Adrenal gland (tissue), 12 donors: ENCODE data around the gene KRTAP5-6. TPM values are rescaled to one million over a fixed set of nuclear protein-coding genes. Genes with fewer than 3 reads are reported as not detected.
A peak's percentile ranks its signal among the peaks of the same experiment; 100 is the strongest.

ENCODE experiments used
- DNase-seq, 7 donors: peaks; one replicate each; pipeline ENCODE4 v3.0.0-alpha.2; 2019 to 2020
- H3K27ac ChIP-seq, 5 donors: fragments of 200-600 bp; sonication (generic) in 4 of 5; 1 replicate in 3 of 5; 2 replicates in 2 of 5; pipeline versions ENCODE4 v1.5.1 to v1.8.0; 2016 to 2020; ENCODE audit warnings: mild to moderate bottlenecking in 1 of 5
- H3K27me3 ChIP-seq: fragments of 200-600 bp; 2 replicates; pipeline ENCODE4 v1.8.0; 2021
- H3K36me3 ChIP-seq, 2 donors: fragments of 200-600 bp; replicated peaks in 1 of 2; 1 replicate in 1 of 2; 2 replicates in 1 of 2; pipeline versions ENCODE4 v1.5.1 to v1.8.0; 2018 to 2022
- H3K4me1 ChIP-seq, 2 donors: fragments of 200-600 bp; replicated peaks in 1 of 2; 1 replicate in 1 of 2; 2 replicates in 1 of 2; pipeline versions ENCODE4 v1.5.1 to v1.8.0; 2018 to 2021
- H3K4me3 ChIP-seq, 4 donors: fragments of 200-600 bp; sonication (generic) in 3 of 4; one replicate each; pipeline ENCODE4 v1.5.1; 2016 to 2018
- H3K9me3 ChIP-seq, 3 donors: fragments of 200-600 bp; sonication (generic) in 1 of 3; replicated peaks in 1 of 3; 1 replicate in 2 of 3; 2 replicates in 1 of 3; pipeline versions ENCODE4 v1.5.1 to v1.8.0; 2016 to 2021
- POLR2A ChIP-seq, 2 donors: fragments of 450-650 bp; IDR thresholded peaks; one replicate each; pipeline ENCODE4 v1.6.1; 2017; ENCODE audit warnings: antibody characterized with exemption in 2 of 2, mild to moderate bottlenecking in 2 of 2, moderate library complexity in 1 of 2
- WGBS, 4 donors: extraction: QIAGEN DNeasy Blood & Tissue Kit in 2 of 4; methylation state at CpG; one replicate each; pipeline versions ENCODE4 v1.1.5 to v1.1.7; 2013 to 2017; 5-methylcytosine and 5-hydroxymethylcytosine counted together
- intact Hi-C, 2 donors: fragments of 100-400 bp; cut with DNase I; formaldehyde crosslinking; loops; one replicate each; pipeline versions ENCODE4 v1.14.1 to v1.15.0; 2022 to 2023
- polyA plus RNA-seq, 3 donors: library from polyadenylated mRNA; stranded (reverse); fragments of 200-250 nt in 2 of 3; fragments of 350-450 nt in 1 of 3; fragmentation: Illumina TruSeq in 1 of 3; extraction: RNeasy Lipid Tissue Mini Kit (QIAGEN cat#74804) in 1 of 3; gene quantifications; one replicate each; pipeline ENCODE4 v1.2.3, GENCODE V29; 2013 to 2014
- total RNA-seq, 9 donors: library from RNA; depleted of rRNA in 4 of 9; stranded (reverse); fragments of >200 nt in 4 of 9; fragments of 120-200 nt in 1 of 9; fragmentation: NEBNext Ultra II Directional in 1 of 9; extraction: Animal tissue kit (Norgen Biotek cat#: 25700) in 1 of 9; gene quantifications; one replicate each; pipeline versions ENCODE4 v1.1.0 to v1.2.4, GENCODE V29; 2013 to 2023
- TF ChIP-seq, protein P1 (sequence below), 6 experiments: fragments of 450-650 bp in 4 of 6; fragments of 200-600 bp in 2 of 6; sonication (generic) in 1 of 6; IDR thresholded peaks; 1 replicate in 5 of 6; 2 replicates in 1 of 6; pipeline versions ENCODE4 v1.5.1 to v1.8.0; 2016 to 2021; ENCODE audit warnings: antibody characterized with exemption in 6 of 6, mild to moderate bottlenecking in 2 of 6, moderate library complexity in 1 of 6
- donor health status: healthy with polysubstance abuse.
- donor health status: Bipolar disorder and iron deficiency.
- donor health status: DM: yes; HTN: yes; CAD: no.
- donor health status: DM: no; HTN: no; CAD: no.
- donor health status: DM: no; HTN: no; CAD: no.
- donor health status: DM: yes; HTN: yes; CAD: no.

Gene KRTAP5-6
- total and polyA plus RNA-seq, 12 donors: 0.61 TPM; not detected in 11

DNA sequence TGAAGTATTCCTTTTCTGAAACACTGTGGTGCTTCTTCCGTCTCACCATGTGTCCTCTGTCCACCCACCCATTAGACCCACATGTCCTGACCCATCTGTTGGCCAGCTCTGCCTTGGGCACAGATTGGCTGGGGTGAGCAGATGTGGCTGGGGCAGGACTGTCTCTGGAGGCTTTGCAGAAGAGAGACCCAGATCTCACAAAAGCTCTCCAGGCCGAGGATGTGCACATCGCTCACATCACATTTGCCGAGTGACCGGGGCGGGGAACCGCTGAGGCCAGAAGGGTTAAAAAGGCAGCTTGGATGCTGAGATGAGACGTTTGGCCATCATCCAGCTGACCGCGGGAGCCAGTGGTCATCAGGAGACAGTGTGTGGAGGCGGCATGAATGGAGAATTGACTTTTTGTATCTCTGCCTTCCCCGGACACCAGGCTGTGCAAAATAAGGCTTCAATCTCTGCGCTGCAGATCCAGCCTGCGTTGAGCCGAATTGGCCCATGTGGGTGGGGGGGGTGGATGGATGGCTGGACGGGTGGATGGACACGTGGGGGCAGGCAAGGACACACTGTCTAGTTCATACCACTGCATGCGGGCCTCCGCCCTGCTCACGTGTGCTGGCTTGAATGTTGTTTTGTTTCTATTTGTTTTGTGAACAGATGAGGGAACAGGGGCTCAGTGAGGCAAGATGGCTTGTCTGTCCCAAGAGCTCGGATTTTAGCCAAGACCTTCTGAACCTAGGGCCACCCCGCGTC, 47.3 kb downstream of the KRTAP5-6 start:
- DNase-seq: peak; percentile 62 to 86 (median 79)
- Histone ChIP-seq H3K27me3 (no peaks in the 10 kb centered on the region), H3K4me3 (no peak overlapping the region), H3K9me3 (no peaks in the 10 kb centered on the region), H3K36me3 (no peaks in the 10 kb centered on the region), H3K4me1 (peaks cover 25 to 41% of the 10 kb centered on the region in 2 donors), H3K27ac (peak overlapping the region in 3 of 5 donors; percentile 41 to 93 (median 63))
- 31 to 47% (median 45%) methylated on average over 21 to 23 of the region's 23 CpGs for WGBS, 4 donors
- TF ChIP-seq, protein P1, sequence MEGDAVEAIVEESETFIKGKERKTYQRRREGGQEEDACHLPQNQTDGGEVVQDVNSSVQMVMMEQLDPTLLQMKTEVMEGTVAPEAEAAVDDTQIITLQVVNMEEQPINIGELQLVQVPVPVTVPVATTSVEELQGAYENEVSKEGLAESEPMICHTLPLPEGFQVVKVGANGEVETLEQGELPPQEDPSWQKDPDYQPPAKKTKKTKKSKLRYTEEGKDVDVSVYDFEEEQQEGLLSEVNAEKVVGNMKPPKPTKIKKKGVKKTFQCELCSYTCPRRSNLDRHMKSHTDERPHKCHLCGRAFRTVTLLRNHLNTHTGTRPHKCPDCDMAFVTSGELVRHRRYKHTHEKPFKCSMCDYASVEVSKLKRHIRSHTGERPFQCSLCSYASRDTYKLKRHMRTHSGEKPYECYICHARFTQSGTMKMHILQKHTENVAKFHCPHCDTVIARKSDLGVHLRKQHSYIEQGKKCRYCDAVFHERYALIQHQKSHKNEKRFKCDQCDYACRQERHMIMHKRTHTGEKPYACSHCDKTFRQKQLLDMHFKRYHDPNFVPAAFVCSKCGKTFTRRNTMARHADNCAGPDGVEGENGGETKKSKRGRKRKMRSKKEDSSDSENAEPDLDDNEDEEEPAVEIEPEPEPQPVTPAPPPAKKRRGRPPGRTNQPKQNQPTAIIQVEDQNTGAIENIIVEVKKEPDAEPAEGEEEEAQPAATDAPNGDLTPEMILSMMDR (IDR thresholded peaks at IDR 0.05): no peak
- TF ChIP-seq POLR2A (IDR thresholded peaks at IDR 0.05): peak in 1 of 2 donors; percentile 23
- intact Hi-C loops: no loop called here

- H3K4me1 ChIP-seq: peaks cover 32 to 49% of the 10 kb centered on the region in 2 donors
- H3K4me3 ChIP-seq: no peak overlapping the region
- 42 to 60% (median 47%) methylated on average over 7 to 18 of the region's 18 CpGs for WGBS, 4 donors
- intact Hi-C loops: no loop called here
- no peaks in the 10 kb centered on the region for H3K27me3 ChIP-seq
- DNase-seq: peak; percentile 64 to 87 (median 81)
- no peaks in the 10 kb centered on the region for H3K9me3 ChIP-seq
- H3K27ac ChIP-seq: peak overlapping the region in 3 of 5 donors; percentile 41 to 93 (median 63)
- TF ChIP-seq, protein P1 (IDR thresholded peaks at IDR 0.05): no peak
- TF ChIP-seq POLR2A (IDR thresholded peaks at IDR 0.05): peak in 1 of 2 donors; percentile 5
- H3K36me3 ChIP-seq: no peaks in the 10 kb centered on the region
Observed at GRCh38 chr11:1744891-1745700, 48.1 kb downstream of the KRTAP5-6 start.

DNA sequence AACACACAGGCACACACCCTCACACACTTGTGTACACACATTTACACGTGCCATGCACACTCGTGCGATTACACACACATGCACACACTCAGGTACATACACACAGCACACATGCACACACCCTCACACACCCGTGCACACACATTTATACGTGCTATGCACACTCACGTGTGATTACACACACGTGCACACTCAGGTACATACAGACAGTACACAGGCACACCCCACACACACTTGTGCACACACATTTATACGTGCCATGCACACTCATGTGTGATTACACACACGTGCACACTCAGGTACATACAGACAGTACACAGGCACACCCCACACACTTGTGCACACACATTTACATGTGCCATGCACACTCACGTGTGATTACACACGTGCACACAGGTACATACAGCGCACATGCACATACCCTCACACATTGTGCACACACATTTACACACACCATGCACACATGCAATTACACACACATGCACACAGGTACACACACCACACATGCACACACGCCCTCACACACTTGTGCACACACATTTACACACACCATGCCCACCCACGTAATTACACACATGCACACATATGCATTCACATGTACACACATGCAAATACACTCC, 48.8 kb downstream of the KRTAP5-6 start:
- 72 to 83% (median 74%) methylated on average over 14 of the region's 14 CpGs for WGBS, 4 donors
- no peaks in the 10 kb centered on the region for H3K36me3 ChIP-seq
- peak in 4 of 7 donors; percentile 25 to 55 (median 37) for DNase-seq
- TF ChIP-seq POLR2A (IDR thresholded peaks at IDR 0.05): no peak
- TF ChIP-seq, protein P1 (IDR thresholded peaks at IDR 0.05): no peak
- peak overlapping the region in 3 of 5 donors; percentile 78 to 93 (median 87) for H3K27ac ChIP-seq
- H3K4me3 ChIP-seq: no peak overlapping the region
- no peaks in the 10 kb centered on the region for H3K27me3 ChIP-seq
- H3K4me1 ChIP-seq: peaks cover 39 to 56% of the 10 kb centered on the region in 2 donors
- no peaks in the 10 kb centered on the region for H3K9me3 ChIP-seq
- intact Hi-C loops: no loop called here

GRCh38 chr11:1746511-1746931, 49.5 kb downstream of the KRTAP5-6 start:
- WGBS, 4 donors: 37 to 53% (median 43%) methylated on average over 5 to 22 of the region's 22 CpGs; no CpG with 5 or more reads in 1 of the 4 donors
- peak; percentile 85 to 95 (median 88) for DNase-seq
- intact Hi-C loops: no loop called here
- H3K4me1 ChIP-seq: peaks cover 45 to 64% of the 10 kb centered on the region in 2 donors
- H3K36me3 ChIP-seq: no peaks in the 10 kb centered on the region
- H3K4me3 ChIP-seq: peak overlapping the region in 1 of 4 donors; percentile 73
- H3K27ac ChIP-seq: peak overlapping the region in 4 of 5 donors; percentile 65 to 93 (median 82)
- no peaks in the 10 kb centered on the region for H3K27me3 ChIP-seq
- TF ChIP-seq, protein P1 (IDR thresholded peaks at IDR 0.05): no peak
- peak in 1 of 2 donors; percentile 59 for TF ChIP-seq POLR2A (IDR thresholded peaks at IDR 0.05)
- H3K9me3 ChIP-seq: no peaks in the 10 kb centered on the region
